Activated CD8-positive, alpha-beta T cell treated with anti-CD3 and anti-CD28 coated beads, Interleukin-2, amount 10 ng/mL, durations not matched to agents 7 days and 5 days (primary cell): Measurements from ENCODE around the gene MCUR1. TPM values are rescaled to one million over a fixed set of nuclear protein-coding genes. Genes with fewer than 3 reads are reported as not detected.
"Not testable (repeated sequence)": the region's sequence is repeated elsewhere in the genome, so short reads cannot be mapped to it uniquely, and the experiment has no call there.

Experiments used
- ATAC-seq: fragments of 150-1000 bp; cut with Tn5 transposase; one replicate; pipeline ENCODE4 v1.10.0; 2021; ENCODE audit warnings: moderate library complexity
- CTCF ChIA-PET: fragments of 350-600 bp; sonication (Branson Sonifier 250); formaldehyde crosslinking; loops from one replicate; lab custom pipeline; 2021; ENCODE audit warnings: antibody characterized with exemption; lab: Charles Lee
- POLR2A ChIA-PET: fragments of 350-600 bp; sonication (Branson Sonifier 250); formaldehyde crosslinking; loops from one replicate; lab custom pipeline; 2021; ENCODE audit warnings: antibody characterized with exemption; lab: Charles Lee
- DNase-seq: peaks from one replicate; pipeline ENCODE4 v3.0.0-alpha.2; 2020
- H3K27ac Mint-ChIP-seq: one replicate; pipeline ENCODE4 v1.8.0; 2021; ENCODE audit warnings: mild to moderate bottlenecking, mixed read lengths
- H3K27me3 Mint-ChIP-seq: one replicate; pipeline ENCODE4 v1.8.0; 2021; ENCODE audit warnings: low read depth, mixed read lengths
- H3K36me3 Mint-ChIP-seq: one replicate; pipeline ENCODE4 v1.8.0; 2021; ENCODE audit warnings: low read depth, mixed read lengths
- H3K4me1 Mint-ChIP-seq: one replicate; pipeline ENCODE4 v1.8.0; 2021; ENCODE audit warnings: low read depth, mixed read lengths
- H3K4me3 Mint-ChIP-seq: one replicate; pipeline ENCODE4 v1.8.0; 2021; ENCODE audit warnings: mild to moderate bottlenecking, mixed read lengths
- H3K9me3 Mint-ChIP-seq: one replicate; pipeline ENCODE4 v1.8.0; 2022; ENCODE audit warnings: mixed read lengths; ENCODE audit not compliant: insufficient read depth
- total RNA-seq, 2 experiments: library from RNA; stranded (reverse); gene quantifications; one replicate each; pipeline ENCODE4 v1.2.3, GENCODE V29; 2021

The MCUR1 gene
- total RNA-seq, 2 experiments from 2014 or later: 29.7 to 30.3 TPM

GRCh38 chr6:13772358-13773030 lies 41.9 kb downstream of the MCUR1 start:
- DNase-seq, H3K36me3 Mint-ChIP-seq, H3K27ac Mint-ChIP-seq, H3K4me3 Mint-ChIP-seq, H3K4me1 Mint-ChIP-seq, H3K27me3 Mint-ChIP-seq, ATAC-seq, H3K9me3 Mint-ChIP-seq, POLR2A ChIA-PET: not testable (repeated sequence)
- CTCF ChIA-PET: interaction anchor here (1.1 kb wide), 1 partner anchor 151 kb away, joined by 3 read pairs; no protein-coding TSS in a partner anchor

- H3K27me3 Mint-ChIP-seq: no peaks in the 10 kb centered on the region
- no peak overlapping the region for H3K4me3 Mint-ChIP-seq
- no peak for DNase-seq
- peaks cover 27% of the 10 kb centered on the region for H3K4me1 Mint-ChIP-seq
- ChIA-PET POLR2A (no interaction called here), CTCF (interaction anchor here (1.0 kb wide), 1 partner anchor 11 kb away, joined by 3 read pairs; no protein-coding TSS in a partner anchor)
- H3K9me3 Mint-ChIP-seq: no peaks in the 10 kb centered on the region
- no peak overlapping the region for H3K27ac Mint-ChIP-seq
- H3K36me3 Mint-ChIP-seq: no peaks in the 10 kb centered on the region
- ATAC-seq: no peak
These were observed 44.7 kb downstream of the MCUR1 start for GRCh38 chr6:13769655-13770053.

GRCh38 chr6:13769034-13769654 lies 45.2 kb downstream of the MCUR1 start:
- POLR2A ChIA-PET: no interaction called here
- no peaks in the 10 kb centered on the region for H3K27me3 Mint-ChIP-seq
- H3K4me3 Mint-ChIP-seq: no peak overlapping the region
- no peak for ATAC-seq
- no peaks in the 10 kb centered on the region for H3K36me3 Mint-ChIP-seq
- DNase-seq: no peak
- H3K9me3 Mint-ChIP-seq: no peaks in the 10 kb centered on the region
- H3K4me1 Mint-ChIP-seq: peaks cover 27% of the 10 kb centered on the region
- CTCF ChIA-PET: interaction anchor here (1.0 to 1.2 kb wide), 2 partner anchors 10 to 65 kb away, joined by 3 read pairs; no protein-coding TSS in a partner anchor
- no peak overlapping the region for H3K27ac Mint-ChIP-seq

GRCh38 chr6:13767121-13767808 lies 47.1 kb downstream of the MCUR1 start:
- Mint-ChIP-seq H3K36me3 (peaks cover 2% of the 10 kb centered on the region), H3K9me3 (no peaks in the 10 kb centered on the region), H3K4me3 (peak overlapping the region; percentile 42), H3K27ac (peak overlapping the region; percentile 72), H3K27me3 (no peaks in the 10 kb centered on the region), H3K4me1 (peaks cover 45% of the 10 kb centered on the region)
- ATAC-seq: peak; percentile 64
- DNase-seq: peak; percentile 68
- POLR2A ChIA-PET: interaction anchor here (0.7 kb wide), 1 partner anchor 152 kb away, joined by 3 read pairs; the partner anchor contains the start of gene NOL7
- CTCF ChIA-PET: interaction anchor here (1.0 kb wide), 1 partner anchor 57 kb away, joined by 3 read pairs; no protein-coding TSS in a partner anchor

- Mint-ChIP-seq H3K9me3 (no peaks in the 10 kb centered on the region), H3K4me1 (peaks cover 51% of the 10 kb centered on the region), H3K27ac (no peak overlapping the region), H3K4me3 (no peak overlapping the region), H3K27me3 (no peaks in the 10 kb centered on the region), H3K36me3 (peaks cover 5% of the 10 kb centered on the region)
- ATAC-seq (no peak), DNase-seq (no peak)
- ChIA-PET POLR2A (interaction anchor here (0.6 to 1.8 kb wide), 2 partner anchors 57 to 151 kb away, joined by 4 to 5 read pairs; partner anchors contain the start of gene NOL7), CTCF (interaction anchor here (1.2 kb wide), 1 partner anchor 301 kb away, joined by 3 read pairs; no protein-coding TSS in a partner anchor)
These were observed 48.1 kb downstream of the MCUR1 start for GRCh38 chr6:13766201-13766634.

- H3K27ac Mint-ChIP-seq: no peak overlapping the region
- no peaks in the 10 kb centered on the region for H3K9me3 Mint-ChIP-seq
- no peaks in the 10 kb centered on the region for H3K27me3 Mint-ChIP-seq
- CTCF ChIA-PET: interaction anchor here (1.2 kb wide), 1 partner anchor 302 kb away, joined by 3 read pairs; no protein-coding TSS in a partner anchor
- ATAC-seq (no peak), DNase-seq (no peak)
- peaks cover 56% of the 10 kb centered on the region for H3K4me1 Mint-ChIP-seq
- H3K4me3 Mint-ChIP-seq: no peak overlapping the region
- POLR2A ChIA-PET: interaction anchor here (1.8 kb wide), 1 partner anchor 150 kb away, joined by 5 read pairs; the partner anchor contains the start of gene NOL7
- peaks cover 5% of the 10 kb centered on the region for H3K36me3 Mint-ChIP-seq
These were observed 48.8 kb downstream of the MCUR1 start for GRCh38 chr6:13765570-13765969.

GRCh38 chr6:13764996-13765395 lies 49.4 kb downstream of the MCUR1 start:
- no peak for ATAC-seq
- H3K27ac Mint-ChIP-seq: no peak overlapping the region
- ChIA-PET POLR2A (interaction anchor here (1.8 kb wide), 1 partner anchor 150 kb away, joined by 5 read pairs; the partner anchor contains the start of gene NOL7), CTCF (interaction anchor here (2.1 kb wide), 1 partner anchor 190 kb away, joined by 7 read pairs; the partner anchor contains the start of gene SIRT5)
- no peak for DNase-seq
- peaks cover 5% of the 10 kb centered on the region for H3K36me3 Mint-ChIP-seq
- no peak overlapping the region for H3K4me3 Mint-ChIP-seq
- no peaks in the 10 kb centered on the region for H3K27me3 Mint-ChIP-seq
- no peaks in the 10 kb centered on the region for H3K9me3 Mint-ChIP-seq
- H3K4me1 Mint-ChIP-seq: peaks cover 57% of the 10 kb centered on the region

GRCh38 chr6:13763740-13764381 lies 50.5 kb downstream of the MCUR1 start:
- CTCF ChIA-PET: interaction anchor here (0.6 to 2.1 kb wide), 4 partner anchors 35 to 189 kb away, joined by 3 to 7 read pairs (median 5); partner anchors contain the start of genes NOL7 and SIRT5
- H3K4me1 Mint-ChIP-seq: peaks cover 60% of the 10 kb centered on the region
- DNase-seq (no peak), ATAC-seq (no peak)
- no peaks in the 10 kb centered on the region for H3K27me3 Mint-ChIP-seq
- H3K4me3 Mint-ChIP-seq: no peak overlapping the region
- peaks cover 5% of the 10 kb centered on the region for H3K36me3 Mint-ChIP-seq
- no peaks in the 10 kb centered on the region for H3K9me3 Mint-ChIP-seq
- no peak overlapping the region for H3K27ac Mint-ChIP-seq
- POLR2A ChIA-PET: interaction anchor here (0.8 to 2.4 kb wide), 3 partner anchors 52 to 148 kb away, joined by 6 to 9 read pairs (median 6); partner anchors contain the start of genes NOL7 and RANBP9

GRCh38 chr6:13762611-13763441 lies 51.5 kb downstream of the MCUR1 start:
- peak; percentile 65 for DNase-seq
- Mint-ChIP-seq H3K36me3 (peaks cover 5% of the 10 kb centered on the region), H3K9me3 (no peaks in the 10 kb centered on the region), H3K27me3 (no peaks in the 10 kb centered on the region), H3K4me1 (peaks cover 56% of the 10 kb centered on the region), H3K27ac (peak overlapping the region; percentile 75), H3K4me3 (peak overlapping the region; percentile 68)
- ChIA-PET CTCF (interaction anchor here (0.6 to 2.1 kb wide), 5 partner anchors 34 to 277 kb away, joined by 3 to 7 read pairs (median 4); partner anchors contain the start of genes NOL7 and SIRT5), POLR2A (interaction anchor here (0.8 to 2.4 kb wide), 3 partner anchors 51 to 147 kb away, joined by 6 to 9 read pairs (median 6); partner anchors contain the start of genes NOL7 and RANBP9)
- ATAC-seq: peak; percentile 76

GRCh38 chr6:13761361-13762036 lies 52.9 kb downstream of the MCUR1 start:
- Mint-ChIP-seq H3K4me3 (no peak overlapping the region), H3K27me3 (no peaks in the 10 kb centered on the region), H3K4me1 (peaks cover 44% of the 10 kb centered on the region), H3K36me3 (peaks cover 5% of the 10 kb centered on the region), H3K9me3 (no peaks in the 10 kb centered on the region), H3K27ac (peak overlapping the region; percentile 2)
- ChIA-PET CTCF (interaction anchor here (1.1 kb wide), 1 partner anchor 275 kb away, joined by 3 read pairs; no protein-coding TSS in a partner anchor), POLR2A (no interaction called here)
- ATAC-seq (no peak), DNase-seq (no peak)
